ENCODE measurements around the gene CSAG3. TPM values are rescaled to one million over a fixed set of nuclear protein-coding genes. Genes with fewer than 3 reads are reported as not detected.
"Not testable (repeated sequence)": the region's sequence is repeated elsewhere in the genome, so short reads cannot be mapped to it uniquely, and the experiment has no call there.

The CSAG3 gene
- total RNA-seq: not detected

DNA sequence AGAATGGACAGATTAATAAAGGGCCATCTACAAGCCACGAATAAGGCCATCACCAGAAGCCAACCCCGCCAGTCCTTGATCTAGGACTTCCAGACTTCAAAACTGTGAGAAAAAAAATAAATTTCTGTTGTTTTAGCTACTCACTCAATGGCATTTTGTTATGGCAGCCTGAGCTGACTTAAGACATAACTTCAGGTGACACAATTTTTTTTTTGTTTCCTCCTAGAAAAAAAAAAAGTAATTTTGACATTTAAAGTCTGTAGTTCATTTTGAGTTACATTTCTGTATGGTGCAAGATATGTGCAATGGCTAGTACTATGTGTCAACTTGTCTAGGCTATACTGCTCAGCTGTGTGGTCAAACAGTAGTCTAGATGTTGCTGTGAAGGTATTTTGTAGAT is at the start of gene CSAG3:
Gene CSAG3 (plus strand): TSS at position 301 of the 400 bp plus-strand sequence.
- WGBS, 2 donors (ENCODE audit: low coverage in 1 of 2): no CpG with 5 or more reads among the region's 2 CpGs
- H3K27me3 ChIP-seq, ATAC-seq: not testable (repeated sequence)

DNA sequence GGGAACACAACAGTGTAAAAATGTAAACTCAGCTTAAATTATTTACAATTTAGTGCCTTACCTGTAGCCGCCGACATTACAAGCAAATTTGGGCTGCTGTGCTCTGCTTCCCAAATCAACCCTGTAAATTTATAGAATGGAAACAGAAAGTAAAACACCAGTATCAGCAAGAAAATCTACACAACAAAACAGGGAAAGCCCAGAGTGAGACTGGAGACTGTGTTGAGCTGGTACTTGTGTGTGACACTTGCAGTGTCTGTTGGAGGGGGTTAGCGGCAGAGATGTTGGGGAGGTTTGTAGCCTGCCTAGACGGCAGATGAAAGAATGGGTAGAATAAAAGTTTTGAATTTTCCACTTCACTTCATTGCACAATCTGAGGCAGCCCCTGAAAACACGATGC is 45.8 kb upstream of the CSAG3 start:
- H3K4me1 ChIP-seq, H3K27me3 ChIP-seq, H3K27ac ChIP-seq, H3K4me3 ChIP-seq, H3K36me3 ChIP-seq, ATAC-seq, H3K9me3 ChIP-seq: not testable (repeated sequence)
- no CpG with 5 or more reads among the region's 5 CpGs for WGBS, 2 donors (ENCODE audit: low coverage in 1 of 2)

More for the DNA sequence above, at the start of gene CSAG3:
- H3K4me1 ChIP-seq, H3K27ac ChIP-seq, H3K9me3 ChIP-seq, H3K36me3 ChIP-seq, H3K4me3 ChIP-seq: not testable (repeated sequence)

DNA sequence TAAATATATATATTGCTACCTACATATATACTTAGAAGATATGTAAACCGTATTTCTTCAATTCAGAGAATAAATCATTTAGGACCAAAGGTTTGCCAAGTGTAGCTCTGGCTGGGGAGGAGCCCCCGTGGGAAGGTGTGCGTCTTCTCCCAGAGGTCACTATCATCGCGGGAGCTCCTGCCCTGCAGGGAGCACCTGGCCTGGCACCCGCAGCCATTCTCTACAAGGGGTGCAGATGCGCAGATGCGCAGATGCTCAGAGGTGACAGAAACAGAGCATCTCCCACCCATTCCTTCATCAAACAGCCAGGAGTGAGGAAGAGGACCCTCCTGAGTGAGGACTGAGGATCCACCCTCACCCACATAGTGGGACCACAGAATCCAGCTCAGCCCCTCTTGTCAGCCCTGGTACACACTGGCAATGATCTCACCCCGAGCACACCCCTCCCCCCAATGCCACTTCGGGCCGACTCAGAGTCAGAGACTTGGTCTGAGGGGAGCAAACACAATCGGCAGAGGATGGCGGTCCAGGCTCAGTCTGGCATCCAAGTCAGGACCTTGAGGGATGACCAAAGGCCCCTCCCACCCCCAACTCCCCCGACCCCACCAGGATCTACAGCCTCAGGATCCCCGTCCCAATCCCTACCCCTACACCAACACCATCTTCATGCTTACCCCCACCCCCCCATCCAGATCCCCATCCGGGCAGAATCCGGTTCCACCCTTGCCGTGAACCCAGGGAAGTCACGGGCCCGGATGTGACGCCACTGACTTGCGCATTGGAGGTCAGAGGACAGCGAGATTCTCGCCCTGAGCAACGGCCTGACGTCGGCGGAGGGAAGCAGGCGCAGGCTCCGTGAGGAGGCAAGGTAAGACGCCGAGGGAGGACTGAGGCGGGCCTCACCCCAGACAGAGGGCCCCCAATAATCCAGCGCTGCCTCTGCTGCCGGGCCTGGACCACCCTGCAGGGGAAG is 44.9 kb upstream of the CSAG3 start, which contains the start of gene MAGEA2B:
Gene MAGEA2B (plus strand): TSS at position 814 of the 973 bp plus-strand sequence. CDS start 2,479 bp downstream, outside the sequence.
- not testable (repeated sequence) for H3K27me3 ChIP-seq, H3K9me3 ChIP-seq, H3K4me1 ChIP-seq, H3K36me3 ChIP-seq, H3K27ac ChIP-seq, ATAC-seq, H3K4me3 ChIP-seq
- no CpG with 5 or more reads among the region's 35 CpGs for WGBS, 2 donors (ENCODE audit: low coverage in 1 of 2)

DNA sequence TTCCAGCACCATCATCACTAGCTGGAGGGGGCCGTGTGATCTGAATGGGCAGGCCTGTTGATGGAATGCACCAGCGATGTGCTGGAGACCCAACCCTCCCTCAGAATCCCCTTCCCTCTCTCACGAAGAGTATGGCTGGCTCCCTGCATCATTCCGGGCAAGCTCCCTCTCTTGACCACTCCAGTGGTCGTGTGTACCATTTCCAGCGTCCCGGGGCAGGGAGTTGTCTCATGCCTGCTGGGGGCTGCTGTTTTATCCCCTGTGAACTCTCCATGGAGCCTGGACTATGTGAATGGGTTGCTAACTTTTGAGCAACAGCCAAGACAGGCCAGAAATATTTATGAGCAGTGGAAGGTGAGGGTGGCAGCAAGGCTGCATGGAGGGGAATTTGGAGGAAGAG is 33.6 kb upstream of the CSAG3 start:
- Histone ChIP-seq H3K4me1 (no peaks in the 10 kb centered on the region), H3K27me3 (no peaks in the 10 kb centered on the region), H3K36me3 (no peaks in the 10 kb centered on the region), H3K4me3 (no peak overlapping the region), H3K27ac (no peak overlapping the region), H3K9me3 (no peaks in the 10 kb centered on the region)
- TF ChIP-seq, protein P1, sequence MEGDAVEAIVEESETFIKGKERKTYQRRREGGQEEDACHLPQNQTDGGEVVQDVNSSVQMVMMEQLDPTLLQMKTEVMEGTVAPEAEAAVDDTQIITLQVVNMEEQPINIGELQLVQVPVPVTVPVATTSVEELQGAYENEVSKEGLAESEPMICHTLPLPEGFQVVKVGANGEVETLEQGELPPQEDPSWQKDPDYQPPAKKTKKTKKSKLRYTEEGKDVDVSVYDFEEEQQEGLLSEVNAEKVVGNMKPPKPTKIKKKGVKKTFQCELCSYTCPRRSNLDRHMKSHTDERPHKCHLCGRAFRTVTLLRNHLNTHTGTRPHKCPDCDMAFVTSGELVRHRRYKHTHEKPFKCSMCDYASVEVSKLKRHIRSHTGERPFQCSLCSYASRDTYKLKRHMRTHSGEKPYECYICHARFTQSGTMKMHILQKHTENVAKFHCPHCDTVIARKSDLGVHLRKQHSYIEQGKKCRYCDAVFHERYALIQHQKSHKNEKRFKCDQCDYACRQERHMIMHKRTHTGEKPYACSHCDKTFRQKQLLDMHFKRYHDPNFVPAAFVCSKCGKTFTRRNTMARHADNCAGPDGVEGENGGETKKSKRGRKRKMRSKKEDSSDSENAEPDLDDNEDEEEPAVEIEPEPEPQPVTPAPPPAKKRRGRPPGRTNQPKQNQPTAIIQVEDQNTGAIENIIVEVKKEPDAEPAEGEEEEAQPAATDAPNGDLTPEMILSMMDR (IDR thresholded peaks at IDR 0.05): no peak
- 69 to 73% methylated on average over 2 to 4 of the region's 7 CpGs for WGBS, 2 donors (ENCODE audit: low coverage in 1 of 2)
- ATAC-seq: no peak

DNA sequence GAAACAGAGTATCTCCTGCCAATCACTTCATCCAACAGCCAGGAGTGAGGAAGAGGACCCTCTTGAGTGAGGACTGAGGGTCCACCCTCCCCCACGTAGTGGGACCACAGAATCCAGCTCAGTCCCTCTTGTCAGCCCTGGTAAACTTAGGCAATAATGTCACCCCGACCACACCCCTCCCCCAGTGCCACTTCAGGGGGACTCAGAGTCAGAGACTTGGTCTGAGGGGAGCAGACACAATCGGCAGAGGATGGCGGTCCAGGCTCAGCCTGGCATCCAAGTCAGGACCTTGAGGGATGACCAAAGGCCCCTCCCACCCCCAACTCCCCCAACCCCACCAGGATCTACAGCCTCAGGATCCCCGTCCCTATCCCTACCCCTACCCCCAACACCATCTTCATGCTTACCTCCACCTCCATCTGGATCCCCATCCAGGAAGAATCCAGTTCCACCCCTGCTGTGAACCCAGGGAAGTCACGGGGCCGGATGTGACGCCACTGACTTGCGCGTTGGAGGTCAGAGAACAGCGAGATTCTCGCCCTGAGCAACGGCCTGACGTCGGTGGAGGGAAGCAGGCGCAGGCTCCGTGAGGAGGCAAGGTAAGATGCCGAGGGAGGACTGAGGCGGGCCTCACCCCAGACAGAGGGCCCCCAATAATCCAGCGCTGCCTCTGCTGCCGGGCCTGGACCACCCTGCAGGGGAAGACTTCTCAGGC is 25.6 kb upstream of the CSAG3 start, which contains the start of the genes CSAG1 and MAGEA12:
Gene CSAG1 (minus strand): TSS at position 461 of the 715 bp plus-strand sequence. CDS start 1,261 bp downstream, outside the sequence.
Gene MAGEA12 (plus strand): TSS at position 497 of the 715 bp plus-strand sequence. CDS start 2,405 bp downstream, outside the sequence.
- Histone ChIP-seq H3K4me1 (no peaks in the 10 kb centered on the region), H3K9me3 (no peaks in the 10 kb centered on the region), H3K27ac (no peak within 1 kb of the TSS), H3K4me3 (no peak within 1 kb of the TSS), H3K36me3 (no peaks in the 10 kb centered on the region), H3K27me3 (no peaks in the 10 kb centered on the region)
- TF ChIP-seq, protein P1 (IDR thresholded peaks at IDR 0.05): no peak
- TF ChIP-seq EP300 (IDR thresholded peaks at IDR 0.05) (no peak), POLR2AphosphoS5 (IDR thresholded peaks at IDR 0.05) (no peak), POLR2A (IDR thresholded peaks at IDR 0.05) (no peak)
- no CpG with 5 or more reads among the region's 21 CpGs for WGBS, 2 donors (ENCODE audit: low coverage in 1 of 2)
- ATAC-seq: no peak

DNA sequence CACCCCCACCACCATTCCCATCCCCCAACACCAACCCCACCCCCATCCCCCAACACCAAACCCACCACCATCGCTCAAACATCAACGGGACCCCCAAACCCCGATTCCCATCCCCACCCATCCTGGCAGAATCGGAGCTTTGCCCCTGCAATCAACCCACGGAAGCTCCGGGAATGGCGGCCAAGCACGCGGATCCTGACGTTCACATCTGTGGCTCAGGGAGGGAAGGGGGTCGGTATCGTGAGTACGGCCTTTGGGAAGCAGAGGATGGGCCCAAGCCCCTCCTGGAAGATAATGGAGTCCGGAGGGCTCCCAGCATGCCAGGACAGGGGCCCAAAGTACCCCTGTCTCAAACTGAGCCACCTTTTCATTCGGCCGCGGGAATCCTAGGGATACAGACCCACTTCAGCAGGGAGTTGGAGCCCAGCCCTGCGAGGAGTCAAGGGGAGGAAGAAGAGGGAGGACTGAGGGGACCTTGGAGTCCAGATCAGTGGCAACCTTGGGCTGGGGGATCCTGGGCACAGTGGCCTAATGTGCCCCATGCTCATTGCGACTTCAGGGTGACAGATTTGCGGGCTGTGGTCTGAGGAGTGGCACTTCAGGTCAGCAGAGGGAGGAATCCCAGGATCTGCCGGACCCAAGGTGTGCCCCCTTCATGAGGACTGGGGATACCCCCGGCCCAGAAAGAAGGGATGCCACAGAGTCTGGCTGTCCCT is 24.7 kb upstream of the CSAG3 start:
- not testable (repeated sequence) for H3K36me3 ChIP-seq

More for the DNA sequence above, 24.7 kb upstream of the CSAG3 start:
- H3K4me1 ChIP-seq, H3K9me3 ChIP-seq, ATAC-seq, H3K4me3 ChIP-seq, H3K27me3 ChIP-seq, H3K27ac ChIP-seq: not testable (repeated sequence)
- WGBS, 2 donors (ENCODE audit: low coverage in 1 of 2): no CpG with 5 or more reads among the region's 22 CpGs

Measured in gastroesophageal sphincter (tissue), 4 donors.